GM06990 (cell line): ENCODE measurements around the gene EP400.

ENCODE experiments used
- DNase-seq: peaks from one replicate; pipeline ENCODE4 v3.0.0-alpha.2; 2011; ENCODE audit not compliant: insufficient read length; ENCODE audit errors: extremely low read depth
- H3K27me3 ChIP-seq: replicated peaks from 2 replicates; pipeline ENCODE4 v1.6.0; 2011; ENCODE audit warnings: low read length; ENCODE audit not compliant: control insufficient read depth, insufficient read depth
- H3K36me3 ChIP-seq: 2 replicates; pipeline ENCODE4 v1.5.1; 2011; ENCODE audit warnings: low read length; ENCODE audit not compliant: control insufficient read depth, insufficient read depth
- H3K4me3 ChIP-seq: replicated peaks from 2 replicates; pipeline ENCODE4 v1.5.1; 2011; ENCODE audit warnings: low read depth, mild to moderate bottlenecking, control low read depth, low read length
- CTCF ChIP-seq: IDR thresholded peaks from 2 replicates; pipeline ENCODE4 v1.5.1; 2011; ENCODE audit warnings: low read length, control low read depth, mild to moderate bottlenecking, inconsistent platforms; ENCODE audit not compliant: insufficient read depth, poor library complexity, severe bottlenecking

The EP400 gene

DNA sequence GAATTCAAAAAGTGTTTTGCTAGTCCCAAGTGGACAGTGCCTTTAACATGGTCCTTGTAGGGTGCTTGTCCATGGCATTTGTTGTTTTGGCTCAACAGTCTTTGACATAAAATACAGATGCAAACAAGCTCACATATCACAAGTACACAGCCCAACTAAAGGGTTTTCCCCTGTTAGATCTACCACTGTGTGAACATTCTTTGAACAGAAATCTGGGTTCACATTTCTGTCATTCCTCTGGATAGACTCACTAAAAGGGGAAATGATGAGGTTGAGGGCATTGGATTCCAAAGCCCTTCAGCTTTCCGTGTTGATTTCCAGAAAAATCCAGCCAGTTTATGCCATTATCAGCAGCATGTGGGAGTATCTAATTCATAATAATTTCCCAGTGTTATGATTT, 54.1 kb downstream of the EP400 start:
- no peak overlapping the region for H3K4me3 ChIP-seq
- peaks cover 13% of the 10 kb centered on the region for H3K36me3 ChIP-seq
- no peak for DNase-seq
- TF ChIP-seq CTCF = no peak
- no peaks in the 10 kb centered on the region for H3K27me3 ChIP-seq

DNA sequence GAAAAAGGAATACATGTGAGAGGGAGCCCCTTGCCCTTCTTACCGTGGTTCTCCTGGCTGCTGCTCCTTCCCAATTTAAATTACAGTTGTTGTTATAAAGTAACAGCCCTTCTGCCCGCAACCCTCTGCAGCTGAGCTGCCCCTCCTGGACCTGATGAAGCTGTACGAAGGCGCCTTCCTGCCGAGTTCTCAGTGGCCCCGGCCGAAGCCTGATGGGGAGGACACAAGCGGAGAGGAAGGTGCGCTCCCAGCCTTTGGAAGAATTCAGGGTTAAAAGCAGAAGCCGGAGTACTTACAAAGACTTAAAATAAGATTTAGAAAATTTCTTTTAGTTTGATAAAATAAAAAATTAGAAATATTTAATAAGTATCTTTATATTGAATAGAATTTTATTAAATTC, 55.2 kb downstream of the EP400 start:
- H3K4me3 ChIP-seq = no peak overlapping the region
- no peaks in the 10 kb centered on the region for H3K27me3 ChIP-seq
- no peak for DNase-seq
- H3K36me3 ChIP-seq = peaks cover 17% of the 10 kb centered on the region
- TF ChIP-seq CTCF = no peak

- no peak for TF ChIP-seq CTCF
- Histone ChIP-seq H3K4me3 (no peak overlapping the region), H3K27me3 (no peaks in the 10 kb centered on the region), H3K36me3 (peaks cover 20% of the 10 kb centered on the region)
- no peak for DNase-seq
Measured at GRCh38 chr12:132006056-132006680, 56.4 kb downstream of the EP400 start.

DNA sequence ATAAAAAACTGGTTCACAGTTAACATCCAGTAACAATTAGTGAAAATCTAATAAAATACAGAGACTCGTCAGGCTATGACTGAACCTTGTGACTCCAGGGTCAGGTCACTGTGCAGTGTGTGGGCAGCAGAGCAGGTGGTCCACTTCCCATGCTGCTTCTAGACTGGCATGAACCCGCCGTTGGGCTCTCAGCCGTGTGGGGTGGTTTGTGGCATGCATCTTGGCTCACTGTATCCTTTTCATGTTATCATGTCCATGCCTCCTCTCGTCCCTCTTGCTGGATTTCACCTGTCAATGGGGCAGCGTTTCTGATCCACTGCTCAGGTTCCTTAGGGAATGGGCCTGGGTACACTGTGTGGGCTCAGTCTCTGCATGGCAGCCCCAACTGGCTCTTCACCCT, 57.3 kb downstream of the EP400 start:
- no peak overlapping the region for H3K4me3 ChIP-seq
- no peaks in the 10 kb centered on the region for H3K27me3 ChIP-seq
- TF ChIP-seq CTCF = no peak
- no peak for DNase-seq
- H3K36me3 ChIP-seq = peaks cover 23% of the 10 kb centered on the region

DNA sequence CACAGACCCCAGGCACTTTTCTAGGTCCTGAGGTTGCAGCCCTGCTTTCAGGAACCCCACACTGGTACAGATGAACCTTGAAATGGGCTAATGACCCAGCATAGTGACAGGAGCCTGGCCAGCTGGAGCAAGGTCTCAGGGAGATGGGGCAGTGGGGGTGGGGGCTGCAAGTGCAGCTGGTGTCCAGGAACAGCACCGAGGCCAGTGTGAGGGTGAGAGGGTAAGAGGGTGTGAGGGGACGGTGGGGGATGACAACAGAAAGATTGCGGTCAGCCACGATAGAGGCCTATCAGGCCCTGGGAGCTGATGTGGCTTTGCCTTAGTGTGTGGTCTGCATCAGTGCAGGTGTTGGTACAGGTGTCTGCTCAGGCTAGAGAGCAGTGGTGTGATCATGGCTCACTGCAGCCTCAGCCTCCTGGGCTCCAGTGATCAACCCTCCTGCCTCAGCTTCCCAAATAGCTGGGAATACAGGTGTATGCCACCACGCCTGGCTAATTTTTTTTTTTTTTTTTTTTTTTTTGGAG, 59.7 kb downstream of the EP400 start:
- no peak for DNase-seq
- Histone ChIP-seq H3K36me3 (peaks cover 32% of the 10 kb centered on the region), H3K4me3 (no peak overlapping the region), H3K27me3 (no peaks in the 10 kb centered on the region)
- TF ChIP-seq CTCF = no peak
